Measurements from ENCODE around the gene PRKCH.

The PRKCH gene

GRCh38 chr14:61495809-61496208, 174.4 kb downstream of the PRKCH start:
- Histone ChIP-seq H3K4me3 (ENCODE audit: insufficient read depth, low read depth, low read length, poor library complexity, severe bottlenecking) (no peak overlapping the region), H3K27me3 (replicated peaks; ENCODE audit: control insufficient read depth, insufficient read depth, low read length, poor library complexity, severe bottlenecking) (no peaks in the 10 kb centered on the region), H3K27ac (ENCODE audit: insufficient read depth, low read length, poor library complexity, severe bottlenecking) (no peak overlapping the region), H3K4me1 (ENCODE audit: control insufficient read depth, insufficient read depth, low read length, poor library complexity, severe bottlenecking) (peaks cover 8% of the 10 kb centered on the region), H3K36me3 (ENCODE audit: control insufficient read depth, insufficient read depth, low read length) (peaks cover 59% of the 10 kb centered on the region), H3K9me3 (ENCODE audit: control insufficient read depth, low read length) (no peaks in the 10 kb centered on the region)
- DNase-seq, result no peak

- no peak for DNase-seq
- Histone ChIP-seq H3K4me3 (ENCODE audit: insufficient read depth, low read depth, low read length, poor library complexity, severe bottlenecking) (no peak overlapping the region), H3K36me3 (ENCODE audit: control insufficient read depth, insufficient read depth, low read length) (peaks cover 36% of the 10 kb centered on the region), H3K27me3 (replicated peaks; ENCODE audit: control insufficient read depth, insufficient read depth, low read length, poor library complexity, severe bottlenecking) (no peaks in the 10 kb centered on the region), H3K4me1 (ENCODE audit: control insufficient read depth, insufficient read depth, low read length, poor library complexity, severe bottlenecking) (peaks cover 19% of the 10 kb centered on the region), H3K9me3 (ENCODE audit: control insufficient read depth, low read length) (no peaks in the 10 kb centered on the region), H3K27ac (ENCODE audit: insufficient read depth, low read length, poor library complexity, severe bottlenecking) (peak overlapping the region; percentile 7)
Observed at GRCh38 chr14:61498303-61498702, 176.9 kb downstream of the PRKCH start.

GRCh38 chr14:61498811-61499210, 177.4 kb downstream of the PRKCH start:
- H3K4me3 ChIP-seq (ENCODE audit: insufficient read depth, low read depth, low read length, poor library complexity, severe bottlenecking), result no peak overlapping the region
- peaks cover 31% of the 10 kb centered on the region for H3K36me3 ChIP-seq (ENCODE audit: control insufficient read depth, insufficient read depth, low read length)
- no peaks in the 10 kb centered on the region for H3K27me3 ChIP-seq (replicated peaks; ENCODE audit: control insufficient read depth, insufficient read depth, low read length, poor library complexity, severe bottlenecking)
- H3K4me1 ChIP-seq (ENCODE audit: control insufficient read depth, insufficient read depth, low read length, poor library complexity, severe bottlenecking), result peaks cover 23% of the 10 kb centered on the region
- no peaks in the 10 kb centered on the region for H3K9me3 ChIP-seq (ENCODE audit: control insufficient read depth, low read length)
- no peak for DNase-seq
- H3K27ac ChIP-seq (ENCODE audit: insufficient read depth, low read length, poor library complexity, severe bottlenecking), result no peak overlapping the region

- Histone ChIP-seq H3K4me3 (ENCODE audit: insufficient read depth, low read depth, low read length, poor library complexity, severe bottlenecking) (no peak overlapping the region), H3K36me3 (ENCODE audit: control insufficient read depth, insufficient read depth, low read length) (peaks cover 26% of the 10 kb centered on the region), H3K27me3 (replicated peaks; ENCODE audit: control insufficient read depth, insufficient read depth, low read length, poor library complexity, severe bottlenecking) (no peaks in the 10 kb centered on the region), H3K4me1 (ENCODE audit: control insufficient read depth, insufficient read depth, low read length, poor library complexity, severe bottlenecking) (peaks cover 33% of the 10 kb centered on the region), H3K9me3 (ENCODE audit: control insufficient read depth, low read length) (no peaks in the 10 kb centered on the region), H3K27ac (ENCODE audit: insufficient read depth, low read length, poor library complexity, severe bottlenecking) (peak overlapping the region; percentile 8)
- DNase-seq, result no peak
Observed at GRCh38 chr14:61499991-61500390, 178.6 kb downstream of the PRKCH start.

- no peak for DNase-seq
- Histone ChIP-seq H3K9me3 (ENCODE audit: control insufficient read depth, low read length) (no peaks in the 10 kb centered on the region), H3K27me3 (replicated peaks; ENCODE audit: control insufficient read depth, insufficient read depth, low read length, poor library complexity, severe bottlenecking) (no peaks in the 10 kb centered on the region), H3K27ac (ENCODE audit: insufficient read depth, low read length, poor library complexity, severe bottlenecking) (peak overlapping the region; percentile 52), H3K4me1 (ENCODE audit: control insufficient read depth, insufficient read depth, low read length, poor library complexity, severe bottlenecking) (peaks cover 45% of the 10 kb centered on the region), H3K36me3 (ENCODE audit: control insufficient read depth, insufficient read depth, low read length) (peaks cover 19% of the 10 kb centered on the region), H3K4me3 (ENCODE audit: insufficient read depth, low read depth, low read length, poor library complexity, severe bottlenecking) (no peak overlapping the region)
Observed at GRCh38 chr14:61501714-61502458, 180.5 kb downstream of the PRKCH start.

GRCh38 chr14:61502459-61503093, 181.2 kb downstream of the PRKCH start:
- Histone ChIP-seq H3K27me3 (replicated peaks; ENCODE audit: control insufficient read depth, insufficient read depth, low read length, poor library complexity, severe bottlenecking) (no peaks in the 10 kb centered on the region), H3K27ac (ENCODE audit: insufficient read depth, low read length, poor library complexity, severe bottlenecking) (peak overlapping the region; percentile 52), H3K4me1 (ENCODE audit: control insufficient read depth, insufficient read depth, low read length, poor library complexity, severe bottlenecking) (peaks cover 49% of the 10 kb centered on the region), H3K9me3 (ENCODE audit: control insufficient read depth, low read length) (no peaks in the 10 kb centered on the region), H3K36me3 (ENCODE audit: control insufficient read depth, insufficient read depth, low read length) (peaks cover 14% of the 10 kb centered on the region), H3K4me3 (ENCODE audit: insufficient read depth, low read depth, low read length, poor library complexity, severe bottlenecking) (no peak overlapping the region)
- no peak for DNase-seq

GRCh38 chr14:61503167-61503801, 181.9 kb downstream of the PRKCH start:
- Histone ChIP-seq H3K4me1 (ENCODE audit: control insufficient read depth, insufficient read depth, low read length, poor library complexity, severe bottlenecking) (peaks cover 56% of the 10 kb centered on the region), H3K9me3 (ENCODE audit: control insufficient read depth, low read length) (no peaks in the 10 kb centered on the region), H3K27me3 (replicated peaks; ENCODE audit: control insufficient read depth, insufficient read depth, low read length, poor library complexity, severe bottlenecking) (no peaks in the 10 kb centered on the region), H3K27ac (ENCODE audit: insufficient read depth, low read length, poor library complexity, severe bottlenecking) (peak overlapping the region; percentile 52), H3K36me3 (ENCODE audit: control insufficient read depth, insufficient read depth, low read length) (peaks cover 13% of the 10 kb centered on the region), H3K4me3 (ENCODE audit: insufficient read depth, low read depth, low read length, poor library complexity, severe bottlenecking) (no peak overlapping the region)
- DNase-seq, result peak in 2 of 3 donors; percentile 40 to 54

GRCh38 chr14:61504901-61505300, 183.5 kb downstream of the PRKCH start:
- Histone ChIP-seq H3K9me3 (ENCODE audit: control insufficient read depth, low read length) (no peaks in the 10 kb centered on the region), H3K4me1 (ENCODE audit: control insufficient read depth, insufficient read depth, low read length, poor library complexity, severe bottlenecking) (peaks cover 65% of the 10 kb centered on the region), H3K4me3 (ENCODE audit: insufficient read depth, low read depth, low read length, poor library complexity, severe bottlenecking) (no peak overlapping the region), H3K27ac (ENCODE audit: insufficient read depth, low read length, poor library complexity, severe bottlenecking) (no peak overlapping the region), H3K27me3 (replicated peaks; ENCODE audit: control insufficient read depth, insufficient read depth, low read length, poor library complexity, severe bottlenecking) (no peaks in the 10 kb centered on the region), H3K36me3 (ENCODE audit: control insufficient read depth, insufficient read depth, low read length) (peaks cover 13% of the 10 kb centered on the region)
- DNase-seq, result no peak

GRCh38 chr14:61505815-61506809, 184.7 kb downstream of the PRKCH start:
- peaks cover 8% of the 10 kb centered on the region for H3K36me3 ChIP-seq (ENCODE audit: control insufficient read depth, insufficient read depth, low read length)
- no peak for DNase-seq
- H3K27me3 ChIP-seq (replicated peaks; ENCODE audit: control insufficient read depth, insufficient read depth, low read length, poor library complexity, severe bottlenecking), result no peaks in the 10 kb centered on the region
- H3K4me3 ChIP-seq (ENCODE audit: insufficient read depth, low read depth, low read length, poor library complexity, severe bottlenecking), result no peak overlapping the region
- peaks cover 73% of the 10 kb centered on the region for H3K4me1 ChIP-seq (ENCODE audit: control insufficient read depth, insufficient read depth, low read length, poor library complexity, severe bottlenecking)
- H3K27ac ChIP-seq (ENCODE audit: insufficient read depth, low read length, poor library complexity, severe bottlenecking), result no peak overlapping the region
- no peaks in the 10 kb centered on the region for H3K9me3 ChIP-seq (ENCODE audit: control insufficient read depth, low read length)
